HG02938 (cell line): Measurements from ENCODE around the gene S100P.

ENCODE experiments used
- ATAC-seq: cut with Tn5 transposase; IDR thresholded peaks from one replicate; pipeline ENCODE4 v1.9.1; 2021; ENCODE audit warnings: mild to moderate bottlenecking, moderate library complexity; ENCODE audit not compliant: unreplicated experiment

Gene S100P

GRCh38 chr4:6695660-6696610 lies 2.3 kb downstream of the S100P start:
- ATAC-seq = no peak

DNA sequence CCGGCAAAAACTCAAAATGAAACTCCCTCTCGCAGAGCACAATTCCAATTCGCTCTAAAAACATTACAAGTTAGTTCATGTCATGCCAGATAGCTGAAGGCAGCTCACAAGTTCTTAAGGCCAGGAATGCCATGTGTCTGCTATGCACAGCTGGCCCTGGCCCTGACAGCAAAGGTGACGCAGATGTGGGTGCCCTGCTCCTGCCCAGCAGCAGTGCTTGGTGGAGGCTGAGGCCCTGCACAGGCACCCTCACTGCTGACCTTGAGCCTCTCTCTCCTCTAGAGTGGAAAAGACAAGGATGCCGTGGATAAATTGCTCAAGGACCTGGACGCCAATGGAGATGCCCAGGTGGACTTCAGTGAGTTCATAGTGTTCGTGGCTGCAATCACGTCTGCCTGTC lies 2.9 kb downstream of the S100P start:
- ATAC-seq = no peak

- no peak for ATAC-seq
Observed at GRCh38 chr4:6697131-6697530, 3.5 kb downstream of the S100P start.

DNA sequence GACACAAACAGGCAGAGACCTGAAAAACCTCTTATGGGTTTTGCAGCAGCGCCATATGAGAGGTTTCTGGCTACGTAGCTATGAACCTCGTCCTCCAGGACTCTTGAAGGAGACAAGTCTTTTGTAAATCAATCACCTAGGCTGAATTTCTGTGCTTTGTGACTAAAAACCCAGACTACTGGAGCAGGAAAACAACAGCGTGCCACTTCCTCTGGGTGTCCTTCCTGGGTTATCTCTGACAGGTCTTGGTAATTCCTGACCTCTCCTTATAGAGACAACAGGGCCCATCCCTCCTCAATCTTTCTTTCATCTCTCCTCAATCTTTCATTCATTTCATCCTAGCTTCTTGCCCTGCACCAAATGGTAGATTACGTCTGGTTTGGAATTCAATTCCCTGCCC lies 5.7 kb downstream of the S100P start:
- ATAC-seq = no peak

DNA sequence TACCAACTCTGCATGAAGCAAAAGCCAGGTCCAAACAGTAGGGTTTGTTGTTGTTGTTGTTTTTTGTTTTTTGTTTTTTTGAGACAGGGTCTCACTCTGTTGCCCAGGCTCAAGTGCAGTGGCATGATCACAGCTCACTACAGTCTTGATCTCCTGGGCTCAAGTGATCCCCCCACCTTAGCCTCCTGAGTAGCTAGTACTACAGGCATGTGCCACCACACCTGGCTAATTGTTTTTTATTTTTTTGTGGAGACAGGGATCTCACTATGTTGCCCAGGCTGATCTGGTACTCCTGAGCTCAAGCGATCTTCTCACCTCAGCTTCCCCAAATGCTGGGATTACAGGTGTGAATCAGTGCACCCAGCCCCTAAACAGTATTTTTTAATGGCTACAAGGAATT lies 6.2 kb downstream of the S100P start:
- ATAC-seq = no peak

GRCh38 chr4:6701371-6701770 lies 7.7 kb downstream of the S100P start:
- no peak for ATAC-seq

DNA sequence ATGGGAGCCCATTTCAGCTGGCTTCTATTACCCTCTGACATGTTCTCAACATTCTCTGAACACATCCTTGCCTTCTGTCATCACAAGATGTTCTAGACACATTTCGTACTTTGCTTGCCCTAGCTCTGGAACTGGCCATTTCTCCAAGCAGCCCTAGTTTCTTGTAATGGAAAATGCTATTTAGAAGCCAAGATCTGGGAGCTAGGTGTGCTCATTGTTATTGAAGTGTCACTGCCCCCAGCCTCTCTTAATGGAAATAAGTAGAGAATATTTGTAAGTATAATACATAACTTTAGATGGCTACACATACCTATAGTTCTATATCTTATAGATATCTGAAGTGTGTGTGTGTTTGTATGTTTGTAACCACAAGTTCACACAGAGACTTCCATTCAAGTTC lies 9.1 kb downstream of the S100P start:
- ATAC-seq = no peak

DNA sequence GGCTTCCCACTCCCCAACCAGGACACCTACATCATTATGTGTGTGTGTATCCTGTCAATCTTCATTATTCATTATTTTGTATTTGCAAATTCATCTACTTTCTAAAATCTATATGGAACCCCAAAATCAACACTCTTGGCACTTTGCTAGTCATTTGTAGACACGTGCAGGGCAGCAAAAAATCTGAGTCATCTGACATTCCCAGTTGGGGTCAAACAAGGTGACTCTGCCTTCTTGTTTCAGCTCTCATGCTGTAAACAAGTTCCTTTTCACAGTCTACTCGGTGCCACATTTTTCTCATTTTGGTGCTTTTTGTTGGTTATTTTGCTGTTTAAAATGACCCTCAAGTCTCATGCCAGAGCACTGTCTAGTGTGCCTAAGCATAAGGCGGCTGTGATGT lies 10.1 kb downstream of the S100P start:
- no peak for ATAC-seq

DNA sequence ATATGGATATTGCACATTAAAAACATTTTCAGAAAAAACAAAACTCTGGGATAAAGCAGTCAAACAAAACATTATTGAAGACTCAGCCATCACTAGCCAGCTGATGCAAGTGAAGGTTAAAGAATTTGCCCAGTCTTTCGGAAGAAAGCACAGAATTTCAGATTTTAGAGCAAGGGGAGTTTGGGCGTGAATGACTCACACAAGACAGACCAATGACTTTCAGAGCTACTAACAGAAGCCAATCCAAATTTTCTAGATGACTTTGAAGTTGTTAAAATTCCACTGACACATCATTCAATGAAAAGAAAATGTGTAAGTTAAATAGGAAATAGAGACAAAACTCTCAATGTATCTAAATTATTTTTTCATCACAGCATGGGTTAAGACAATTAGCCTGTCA lies 12.0 kb downstream of the S100P start:
- ATAC-seq = no peak

GRCh38 chr4:6706173-6706572 lies 12.5 kb downstream of the S100P start:
- ATAC-seq = no peak

- peak; percentile 69 for ATAC-seq
Observed at GRCh38 chr4:6709230-6710114, 15.8 kb downstream of the S100P start, which contains the start of gene MRFAP1L1. TSS of gene MRFAP1L1 (minus strand) at chr4:6709865. CDS start at chr4:6709629, 236 bp downstream.

DNA sequence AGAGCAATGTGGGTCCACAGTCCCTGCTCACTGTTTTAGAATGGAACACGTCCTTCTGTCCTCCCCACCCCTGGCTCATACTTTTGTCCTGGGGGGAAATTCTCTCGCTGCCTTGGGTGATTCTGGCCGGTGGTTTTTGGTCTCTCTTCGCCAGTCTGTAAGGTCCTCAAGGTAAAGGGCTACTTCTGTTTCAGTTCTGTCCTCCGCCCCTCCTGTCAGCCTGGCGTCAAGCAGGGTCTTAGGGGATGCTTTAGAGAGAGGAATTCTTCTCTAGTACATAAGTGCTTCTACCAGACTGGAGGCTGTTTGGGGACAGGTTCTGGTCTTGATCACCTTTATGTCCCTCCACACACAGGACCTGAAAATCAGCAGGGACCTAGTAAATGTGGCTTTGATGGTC lies 16.6 kb downstream of the S100P start:
- ATAC-seq = no peak

GRCh38 chr4:6710996-6711395 lies 17.3 kb downstream of the S100P start:
- ATAC-seq = no peak

DNA sequence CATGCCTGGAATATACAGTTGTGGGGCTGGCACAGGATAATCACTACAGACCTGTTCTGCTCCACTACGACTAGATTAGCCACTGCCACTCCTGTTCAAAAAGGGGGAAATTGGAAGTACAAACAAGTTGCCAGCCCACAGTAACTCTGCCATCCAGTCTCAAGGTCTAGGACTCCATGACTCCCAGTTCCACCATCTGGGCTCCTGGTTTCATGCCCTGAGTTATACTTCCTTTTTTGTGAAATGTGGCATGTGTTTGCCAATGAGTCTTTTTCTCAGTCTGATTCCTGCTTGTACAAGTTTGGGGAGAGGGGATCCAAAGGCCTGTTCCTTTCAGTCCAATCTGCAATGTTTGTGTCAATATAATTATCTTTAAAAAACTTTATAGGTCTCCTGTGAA lies 21.3 kb downstream of the S100P start:
- ATAC-seq = no peak

- no peak for ATAC-seq
Observed at GRCh38 chr4:6715704-6716017, 22.0 kb downstream of the S100P start.

- peak; percentile 82 for ATAC-seq
Observed at GRCh38 chr4:6716018-6716911, 22.6 kb downstream of the S100P start, which contains the start of gene BLOC1S4. TSS of gene BLOC1S4 (plus strand) at chr4:6716174. CDS start at chr4:6716210, 36 bp downstream.

- ATAC-seq = no peak
Observed at GRCh38 chr4:6716958-6717655, 23.4 kb downstream of the S100P start.

DNA sequence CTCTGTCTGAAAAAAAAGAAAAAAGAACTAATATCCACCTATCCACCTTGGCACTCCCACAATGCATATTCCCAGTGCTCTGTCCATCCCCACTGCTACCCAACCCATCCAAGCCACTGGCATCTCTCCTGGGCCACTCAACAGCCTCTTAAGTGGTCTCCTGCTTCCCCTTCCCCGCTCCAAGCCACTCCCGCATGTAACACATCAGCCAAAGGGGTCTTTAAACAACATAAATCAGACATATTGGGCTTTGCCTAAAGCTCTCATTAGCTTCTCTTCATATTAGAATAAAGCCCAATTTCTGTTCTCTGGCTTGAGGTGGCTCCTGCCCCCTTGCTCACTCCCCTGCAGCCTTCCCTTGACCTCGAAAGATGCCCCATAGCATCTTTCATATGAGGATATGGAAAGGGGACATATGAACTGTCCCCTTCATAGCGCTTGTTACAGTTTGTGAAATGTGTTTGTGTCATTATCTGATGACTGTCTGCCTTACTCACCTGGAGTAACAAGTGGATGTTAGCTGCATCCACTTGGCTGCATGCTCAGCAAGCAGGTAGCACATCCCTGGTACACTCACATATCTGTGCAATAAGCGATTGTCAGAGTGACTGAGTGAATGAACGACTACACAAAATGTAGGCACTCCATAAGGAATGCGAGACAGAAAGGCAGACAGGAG lies 25.4 kb downstream of the S100P start:
- no peak for ATAC-seq

DNA sequence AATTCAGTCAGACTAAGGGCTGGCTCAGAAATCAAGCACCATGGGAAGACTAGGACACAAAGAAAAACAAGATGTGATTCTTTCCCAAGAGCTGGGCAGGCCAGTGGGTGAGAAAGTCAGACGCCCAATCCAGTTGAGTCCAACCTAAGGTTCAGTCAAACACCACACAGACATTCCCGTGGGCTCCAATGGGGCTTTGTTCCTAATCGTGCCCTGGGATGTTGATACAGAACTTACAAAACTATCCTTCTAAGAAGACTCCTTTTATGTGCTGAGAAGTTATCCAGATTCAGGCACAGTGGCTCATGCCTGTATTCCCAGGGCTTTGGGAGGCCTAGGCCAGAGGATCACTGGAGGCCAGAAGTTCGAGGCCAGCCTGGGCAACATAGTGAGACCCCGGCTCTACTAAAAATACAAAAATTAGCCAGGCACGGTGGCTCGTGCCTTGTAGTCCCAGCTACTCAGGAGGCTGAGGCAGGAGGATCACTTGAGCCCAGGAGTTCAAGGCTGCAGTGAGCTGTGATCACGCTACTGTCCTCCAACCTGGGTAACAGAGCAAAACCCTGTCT lies 26.0 kb downstream of the S100P start:
- no peak for ATAC-seq
